Measurements from ENCODE around the gene SPATA1.

The SPATA1 gene

DNA sequence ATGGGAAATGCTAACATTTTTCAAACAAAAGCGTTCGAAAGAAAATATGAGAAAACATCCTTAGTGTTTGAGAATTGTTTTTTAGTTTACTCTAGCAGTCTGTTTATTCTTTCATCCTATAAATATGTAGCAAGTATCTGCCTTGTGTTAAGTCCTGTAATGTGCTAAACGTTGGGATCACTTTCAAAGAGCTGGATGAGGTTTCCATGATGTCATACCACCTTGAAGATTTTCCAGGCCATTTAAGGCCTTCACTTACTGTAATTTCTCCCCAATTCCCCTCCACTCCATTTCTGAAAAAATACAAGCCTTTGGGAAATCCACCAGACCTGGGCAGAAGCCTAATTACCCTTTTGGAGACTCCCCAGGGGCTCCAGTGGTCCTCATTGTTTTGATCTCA lies 92.2 kb downstream of the SPATA1 start:
- no peak for DNase-seq (ENCODE audit: low read depth)
- TF ChIP-seq, protein P1, sequence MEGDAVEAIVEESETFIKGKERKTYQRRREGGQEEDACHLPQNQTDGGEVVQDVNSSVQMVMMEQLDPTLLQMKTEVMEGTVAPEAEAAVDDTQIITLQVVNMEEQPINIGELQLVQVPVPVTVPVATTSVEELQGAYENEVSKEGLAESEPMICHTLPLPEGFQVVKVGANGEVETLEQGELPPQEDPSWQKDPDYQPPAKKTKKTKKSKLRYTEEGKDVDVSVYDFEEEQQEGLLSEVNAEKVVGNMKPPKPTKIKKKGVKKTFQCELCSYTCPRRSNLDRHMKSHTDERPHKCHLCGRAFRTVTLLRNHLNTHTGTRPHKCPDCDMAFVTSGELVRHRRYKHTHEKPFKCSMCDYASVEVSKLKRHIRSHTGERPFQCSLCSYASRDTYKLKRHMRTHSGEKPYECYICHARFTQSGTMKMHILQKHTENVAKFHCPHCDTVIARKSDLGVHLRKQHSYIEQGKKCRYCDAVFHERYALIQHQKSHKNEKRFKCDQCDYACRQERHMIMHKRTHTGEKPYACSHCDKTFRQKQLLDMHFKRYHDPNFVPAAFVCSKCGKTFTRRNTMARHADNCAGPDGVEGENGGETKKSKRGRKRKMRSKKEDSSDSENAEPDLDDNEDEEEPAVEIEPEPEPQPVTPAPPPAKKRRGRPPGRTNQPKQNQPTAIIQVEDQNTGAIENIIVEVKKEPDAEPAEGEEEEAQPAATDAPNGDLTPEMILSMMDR (IDR thresholded peaks at IDR 0.05; ENCODE audit: low read depth, low read length, missing control alignments), result no peak
- no peak overlapping the region for H3K4me3 ChIP-seq (ENCODE audit: low read depth, low read length)
- in situ Hi-C loops (cut with HindIII; ENCODE audit: low sequenced_read_pairs), result no loop called here

DNA sequence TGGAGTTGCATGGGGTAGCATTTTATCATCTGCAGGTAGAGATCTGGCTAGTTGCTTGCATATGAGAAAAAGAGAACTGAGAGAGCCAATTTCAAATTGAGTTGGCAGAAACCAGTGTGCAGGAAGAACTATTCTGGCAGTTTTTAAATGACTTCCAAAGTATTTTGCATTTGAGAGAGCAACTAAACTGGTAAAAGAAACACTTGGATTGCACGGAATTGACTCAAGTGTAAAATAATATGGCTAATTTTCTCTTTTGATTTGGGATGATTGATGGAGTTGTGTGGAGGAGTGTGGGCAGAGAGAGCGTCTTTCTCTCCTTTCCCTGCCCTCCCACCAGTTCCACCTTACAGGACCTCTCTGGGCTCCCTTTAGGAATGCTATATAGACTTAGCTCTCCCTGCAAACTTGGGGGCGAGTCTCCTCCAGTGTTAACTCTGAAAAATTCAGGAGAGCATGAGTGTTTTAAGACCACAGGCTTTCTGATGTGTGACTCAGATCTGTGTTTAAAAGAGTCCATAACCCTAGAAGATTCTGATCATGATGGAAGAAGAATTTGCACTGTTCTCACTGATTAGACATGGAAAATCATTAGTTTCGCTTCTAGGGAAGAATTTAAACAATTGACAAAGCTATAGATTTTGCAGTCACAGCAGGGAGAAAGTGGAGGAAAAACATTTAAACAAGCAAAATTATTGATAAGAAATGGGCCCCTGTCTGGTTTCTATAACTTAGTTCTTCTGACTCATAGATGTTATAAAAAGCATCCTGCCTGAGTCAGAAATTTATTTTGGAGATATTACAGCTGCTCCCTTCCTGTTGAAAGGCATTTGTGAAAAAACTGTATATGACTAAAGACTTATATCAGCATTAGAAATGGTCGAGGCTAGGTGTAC lies 92.9 kb downstream of the SPATA1 start:
- no peak overlapping the region for H3K4me3 ChIP-seq (ENCODE audit: low read depth, low read length)
- DNase-seq (ENCODE audit: low read depth), result no peak
- TF ChIP-seq, protein P1 (IDR thresholded peaks at IDR 0.05; ENCODE audit: low read depth, low read length, missing control alignments), result no peak
- in situ Hi-C loops (cut with HindIII; ENCODE audit: low sequenced_read_pairs), result no loop called here

DNA sequence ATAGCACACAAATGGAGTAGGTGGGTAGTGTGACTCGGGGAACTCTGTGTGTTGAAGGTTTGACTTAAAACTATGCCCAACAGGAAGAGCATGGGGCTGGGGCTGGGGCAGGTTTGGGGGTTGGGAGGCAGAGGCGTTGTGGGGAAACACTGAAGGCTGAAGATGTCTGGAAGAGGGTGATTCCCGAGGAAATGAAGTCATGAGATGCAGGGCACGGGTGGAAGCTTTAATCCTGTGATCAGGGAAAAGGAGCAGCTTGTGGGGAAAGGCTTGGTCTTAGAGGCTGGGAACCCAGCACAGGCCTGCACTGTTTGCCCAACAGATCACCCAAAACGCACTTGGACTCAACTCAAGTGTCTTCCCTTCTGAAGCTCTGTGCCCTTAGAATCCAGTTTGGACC lies 94.6 kb downstream of the SPATA1 start:
- in situ Hi-C loops (cut with HindIII; ENCODE audit: low sequenced_read_pairs), result no loop called here
- no peak overlapping the region for H3K4me3 ChIP-seq (ENCODE audit: low read depth, low read length)
- DNase-seq (ENCODE audit: low read depth), result no peak
- TF ChIP-seq, protein P1 (IDR thresholded peaks at IDR 0.05; ENCODE audit: low read depth, low read length, missing control alignments), result no peak

DNA sequence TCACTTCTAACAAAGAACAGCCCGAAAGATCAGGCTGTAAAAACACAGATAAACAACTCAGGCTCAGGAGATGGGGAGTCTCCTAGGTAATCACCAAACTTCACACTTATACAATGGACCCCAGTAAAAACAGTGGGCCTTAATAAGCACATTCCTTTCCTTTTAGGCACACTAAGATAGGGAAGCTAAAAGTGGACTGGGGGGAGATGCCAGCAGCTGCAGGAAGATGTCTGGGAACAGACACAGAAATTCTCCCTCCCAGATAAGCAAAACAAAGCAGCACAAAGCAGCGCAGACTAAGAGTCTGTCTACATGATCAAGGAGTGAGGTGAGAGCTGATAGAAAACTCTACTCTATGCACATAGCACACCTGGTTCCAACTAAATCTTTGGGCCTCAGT lies 97.0 kb downstream of the SPATA1 start:
- no peak for DNase-seq (ENCODE audit: low read depth)
- TF ChIP-seq, protein P1 (IDR thresholded peaks at IDR 0.05; ENCODE audit: low read depth, low read length, missing control alignments), result no peak
- no peak overlapping the region for H3K4me3 ChIP-seq (ENCODE audit: low read depth, low read length)
- in situ Hi-C loops (cut with HindIII; ENCODE audit: low sequenced_read_pairs), result no loop called here

DNA sequence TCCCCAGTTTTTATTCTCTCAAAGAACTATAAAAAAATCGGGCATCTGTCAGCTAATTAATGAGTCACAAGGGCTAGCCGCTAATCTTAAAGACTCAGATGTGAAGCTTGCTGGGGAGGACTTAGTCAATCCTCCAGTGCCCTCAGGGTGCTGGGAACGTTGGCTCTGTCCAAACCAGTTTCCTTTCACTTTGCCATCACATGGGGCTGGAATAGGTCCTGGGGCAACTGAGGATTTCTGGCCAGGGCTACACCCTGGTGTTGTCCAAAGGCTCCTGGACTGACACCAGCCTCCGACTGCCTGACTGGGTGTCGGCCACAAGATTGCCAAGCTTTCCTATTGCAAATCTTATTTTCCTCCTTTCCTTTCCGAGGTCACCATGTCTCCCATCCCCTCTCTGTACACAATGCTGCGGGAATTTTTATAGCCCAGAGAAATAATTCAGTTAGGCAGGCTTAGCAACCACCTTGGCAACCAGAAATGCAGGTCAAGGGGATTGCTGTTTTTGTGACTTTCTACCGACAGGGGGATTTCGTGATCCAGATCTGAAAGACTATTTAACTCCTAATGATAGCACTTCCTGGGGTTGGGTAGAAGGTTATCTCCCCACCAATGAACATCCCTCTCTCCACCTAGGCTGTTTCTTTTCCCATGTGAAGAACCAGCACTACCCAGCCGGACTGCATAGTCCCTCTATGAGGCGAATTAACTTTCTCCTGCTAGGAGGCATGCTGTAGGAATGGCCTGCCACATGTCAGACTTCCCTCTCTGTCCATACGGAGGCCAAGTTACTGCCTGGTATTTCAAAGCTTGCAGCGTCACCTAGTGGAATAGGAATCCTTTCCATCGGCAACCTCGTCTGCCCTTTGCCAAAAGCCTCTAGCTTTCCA lies 98.0 kb downstream of the SPATA1 start:
- no peak overlapping the region for H3K4me3 ChIP-seq (ENCODE audit: low read depth, low read length)
- DNase-seq (ENCODE audit: low read depth), result no peak
- TF ChIP-seq, protein P1 (IDR thresholded peaks at IDR 0.05; ENCODE audit: low read depth, low read length, missing control alignments), result no peak

DNA sequence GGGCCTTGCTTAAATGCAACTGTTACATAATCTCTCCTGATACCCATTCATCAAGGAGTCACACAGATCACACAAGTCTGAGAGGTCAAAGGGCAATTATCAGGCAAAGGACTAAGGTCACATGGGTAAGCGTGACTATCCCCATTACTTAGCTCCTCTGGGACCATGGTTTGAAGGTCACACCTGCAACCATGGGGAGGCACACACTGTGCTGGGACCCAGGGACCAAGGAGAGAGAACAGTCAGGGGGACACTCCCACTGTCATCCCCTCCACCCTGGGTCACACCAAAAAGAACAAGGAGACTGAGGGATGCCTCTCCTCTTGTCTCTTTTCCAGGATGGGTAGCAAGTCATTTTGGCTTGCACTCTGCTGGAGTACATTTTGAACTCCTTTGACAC lies 99.0 kb downstream of the SPATA1 start:
- TF ChIP-seq, protein P1 (IDR thresholded peaks at IDR 0.05; ENCODE audit: low read depth, low read length, missing control alignments), result no peak
- no peak for DNase-seq (ENCODE audit: low read depth)
- in situ Hi-C loops (cut with HindIII; ENCODE audit: low sequenced_read_pairs), result no loop called here
- H3K4me3 ChIP-seq (ENCODE audit: low read depth, low read length), result no peak overlapping the region

More for the DNA sequence above, 98.0 kb downstream of the SPATA1 start:
- in situ Hi-C loops (cut with HindIII; ENCODE audit: low sequenced_read_pairs), result no loop called here

Data from astrocyte of the cerebellum (primary cell).